Measurements from ENCODE around the gene RIPPLY3.

The RIPPLY3 gene

GRCh38 chr21:37006486-37007291, at the start of gene RIPPLY3:
TSS of gene RIPPLY3 (plus strand) at chr21:37006702. CDS start at chr21:37006773, 71 bp downstream.
- DNase-seq: no peak

- DNase-seq: no peak
Observed at GRCh38 chr21:36959020-36959835, 47.3 kb upstream of the RIPPLY3 start.

- no peak for DNase-seq
Observed at GRCh38 chr21:36960676-36961284, 45.7 kb upstream of the RIPPLY3 start.

- no peak for DNase-seq
Observed at GRCh38 chr21:36962098-36962780, 44.3 kb upstream of the RIPPLY3 start.

- no peak for DNase-seq
Observed at GRCh38 chr21:36964398-36964797, 42.1 kb upstream of the RIPPLY3 start.

- no peak for DNase-seq
Observed at GRCh38 chr21:36964827-36965719, 41.4 kb upstream of the RIPPLY3 start.

- DNase-seq: no peak
Observed at GRCh38 chr21:36965720-36966065, 40.8 kb upstream of the RIPPLY3 start.

- DNase-seq: peak in 1 of 2 experiments; percentile 76
Observed at GRCh38 chr21:36966066-36966820, 40.3 kb upstream of the RIPPLY3 start, which contains the start of gene HLCS. TSS of gene HLCS (minus strand) at chr21:36966669. CDS start at chr21:36966638, 31 bp downstream.

- DNase-seq: peak in 1 of 2 experiments; percentile 50
Observed at GRCh38 chr21:36966821-36967768, 39.4 kb upstream of the RIPPLY3 start.

GRCh38 chr21:36968414-36968813, 38.1 kb upstream of the RIPPLY3 start:
- no peak for DNase-seq

- DNase-seq: no peak
Observed at GRCh38 chr21:36968976-36969375, 37.5 kb upstream of the RIPPLY3 start.

GRCh38 chr21:36973986-36974850, 32.3 kb upstream of the RIPPLY3 start:
- no peak for DNase-seq

- no peak for DNase-seq
Observed at GRCh38 chr21:36974851-36975192, 31.7 kb upstream of the RIPPLY3 start.

GRCh38 chr21:36976228-36976861, 30.2 kb upstream of the RIPPLY3 start:
- DNase-seq: no peak

- DNase-seq: peak; percentile 30 to 73
Observed at GRCh38 chr21:36976882-36977651, 29.4 kb upstream of the RIPPLY3 start.

GRCh38 chr21:36980280-36981048, 26.0 kb upstream of the RIPPLY3 start:
- DNase-seq: no peak

- DNase-seq: no peak
Observed at GRCh38 chr21:36981049-36981391, 25.5 kb upstream of the RIPPLY3 start.

Measured in NCI-H446 (cell line).